SU-DHL-6 (cell line): Measurements from ENCODE around the gene TAF13.

ENCODE experiments used
- EZH2phosphoT487 ChIP-seq: fragments of 200-600 bp; sonication (generic), shearing (Covaris generic); conservative IDR thresholded peaks from 2 replicates; pipeline ENCODE4 v1.6.1; 2018; ENCODE audit warnings: mild to moderate bottlenecking, antibody characterized with exemption, low read length, moderate library complexity, mixed read lengths
- TF ChIP-seq, protein P1 (sequence below): fragments of 200-600 bp; sonication (generic); IDR thresholded peaks from one replicate; pipeline ENCODE4 v1.5.1; 2017; ENCODE audit warnings: antibody characterized with exemption, mild to moderate bottlenecking, low read length, moderate library complexity; ENCODE audit not compliant: insufficient read depth, poor library complexity, severe bottlenecking

DNA sequence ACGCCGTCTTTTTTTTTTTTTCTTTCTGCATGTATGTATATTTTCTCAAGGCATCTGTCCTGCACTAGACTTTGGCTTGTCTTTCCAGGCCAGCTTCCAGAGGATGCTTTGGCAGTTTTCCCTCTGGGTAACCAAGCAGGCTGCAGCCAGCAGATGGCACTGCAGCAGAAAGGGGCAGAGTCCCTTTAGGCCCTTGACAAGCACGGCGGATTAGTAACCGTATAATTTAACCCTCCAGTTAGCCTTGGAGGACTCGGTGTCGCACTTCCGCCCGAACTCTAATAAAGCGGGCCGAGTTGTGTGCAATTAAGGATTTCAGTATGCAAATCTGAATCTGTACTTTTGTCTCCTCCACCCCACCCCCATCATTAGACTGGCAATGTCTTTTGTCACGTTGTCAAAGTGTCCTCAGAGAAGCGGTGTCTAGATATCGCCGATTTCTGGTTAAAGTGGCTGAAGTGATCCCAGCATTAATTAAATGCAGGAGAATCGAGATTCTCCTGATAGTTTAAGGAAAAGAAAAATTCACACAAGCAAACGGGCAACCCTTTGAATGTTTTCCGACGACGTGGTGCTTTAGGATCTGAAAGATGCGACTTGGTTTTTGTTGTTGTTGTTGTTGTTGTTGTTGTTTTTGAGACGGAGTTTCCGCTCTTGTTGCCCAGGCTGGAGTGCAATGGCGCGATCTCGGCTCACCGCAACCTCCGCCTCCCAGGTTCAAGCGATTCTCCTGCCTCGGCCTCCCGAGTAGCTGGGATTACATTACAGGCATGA is 13.6 kb upstream of the TAF13 start:
- no peak for TF ChIP-seq EZH2phosphoT487
- TF ChIP-seq, protein P1, sequence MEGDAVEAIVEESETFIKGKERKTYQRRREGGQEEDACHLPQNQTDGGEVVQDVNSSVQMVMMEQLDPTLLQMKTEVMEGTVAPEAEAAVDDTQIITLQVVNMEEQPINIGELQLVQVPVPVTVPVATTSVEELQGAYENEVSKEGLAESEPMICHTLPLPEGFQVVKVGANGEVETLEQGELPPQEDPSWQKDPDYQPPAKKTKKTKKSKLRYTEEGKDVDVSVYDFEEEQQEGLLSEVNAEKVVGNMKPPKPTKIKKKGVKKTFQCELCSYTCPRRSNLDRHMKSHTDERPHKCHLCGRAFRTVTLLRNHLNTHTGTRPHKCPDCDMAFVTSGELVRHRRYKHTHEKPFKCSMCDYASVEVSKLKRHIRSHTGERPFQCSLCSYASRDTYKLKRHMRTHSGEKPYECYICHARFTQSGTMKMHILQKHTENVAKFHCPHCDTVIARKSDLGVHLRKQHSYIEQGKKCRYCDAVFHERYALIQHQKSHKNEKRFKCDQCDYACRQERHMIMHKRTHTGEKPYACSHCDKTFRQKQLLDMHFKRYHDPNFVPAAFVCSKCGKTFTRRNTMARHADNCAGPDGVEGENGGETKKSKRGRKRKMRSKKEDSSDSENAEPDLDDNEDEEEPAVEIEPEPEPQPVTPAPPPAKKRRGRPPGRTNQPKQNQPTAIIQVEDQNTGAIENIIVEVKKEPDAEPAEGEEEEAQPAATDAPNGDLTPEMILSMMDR = peak; percentile 53
